Right lobe of liver (tissue), 6 donors: ENCODE results near the gene SRP9. TPM values are rescaled to one million over a fixed set of nuclear protein-coding genes. Genes with fewer than 3 reads are reported as not detected.
A peak's percentile ranks its signal among the peaks of the same experiment; 100 is the strongest.

ENCODE experiments used
- ATAC-seq, 4 donors: fragments of 200-7000 bp; cut with Tn5 transposase; one replicate each; pipeline ENCODE4 v1.9.1; 2020; ENCODE audit warnings: mild to moderate bottlenecking in 4 of 4, moderate library complexity in 4 of 4
- DNase-seq, 3 donors: peaks; one replicate each; pipeline ENCODE4 v3.0.0-alpha.2; 2020
- H3K27ac ChIP-seq, 3 donors: fragments of 200-600 bp; one replicate each; pipeline ENCODE4 v1.8.0; 2022
- H3K27me3 ChIP-seq, 2 donors: fragments of 200-600 bp; one replicate each; pipeline ENCODE4 v1.8.0; 2022
- H3K36me3 ChIP-seq, 4 donors: fragments of 200-600 bp; sonication (generic) in 1 of 4; one replicate each; pipeline versions ENCODE4 v1.5.1 to v1.8.0; 2017 to 2022; ENCODE audit warnings: control low read depth in 1 of 4
- H3K4me1 ChIP-seq, 4 donors: fragments of 200-600 bp; sonication (generic) in 1 of 4; one replicate each; pipeline versions ENCODE4 v1.5.1 to v1.8.0; 2017 to 2022; ENCODE audit warnings: control low read depth in 1 of 4
- H3K4me3 ChIP-seq, 3 donors: fragments of 200-600 bp; one replicate each; pipeline ENCODE4 v1.8.0; 2022
- H3K9me3 ChIP-seq, 4 donors: fragments of 200-600 bp; sonication (generic) in 1 of 4; one replicate each; pipeline versions ENCODE4 v1.5.1 to v1.8.0; 2017 to 2022; ENCODE audit warnings: control low read depth in 1 of 4
- POLR2A ChIP-seq: fragments of 450-650 bp; IDR thresholded peaks from one replicate; pipeline ENCODE4 v1.6.1; 2017; ENCODE audit warnings: antibody characterized with exemption, mild to moderate bottlenecking
- WGBS: methylation state at CpG from one replicate; pipeline ENCODE4 v1.1.6; 2018; ENCODE audit warnings: low coverage, low lambda C conversion rate; ENCODE audit not compliant: insufficient coverage; ENCODE audit errors: missing lambda C conversion rate; 5-methylcytosine and 5-hydroxymethylcytosine counted together
- intact Hi-C, 2 donors: fragments of 100-400 bp; cut with DNase I; formaldehyde crosslinking; loops; one replicate each; pipeline versions ENCODE4 v1.11.2 to v1.14.1; 2022
- total RNA-seq, 6 experiments: library from RNA; depleted of rRNA in 2 of 6; stranded (reverse); fragments of >200 nt in 2 of 6; fragmentation: NEBNext Ultra II Directional in 3 of 6; extraction: Animal tissue kit (Norgen Biotek cat#: 25700) in 3 of 6; gene quantifications; one replicate each; pipeline versions ENCODE4 v1.1.0 to v1.2.4, GENCODE V29; 2016 to 2023
- TF ChIP-seq, protein P1 (sequence below), 4 donors: fragments of 200-600 bp in 3 of 4; fragments of 450-650 bp in 1 of 4; IDR thresholded peaks; one replicate each; pipeline versions ENCODE4 v1.5.1 to v1.8.0; 2016 to 2022; ENCODE audit warnings: antibody characterized with exemption in 4 of 4, mild to moderate bottlenecking in 2 of 4
- donor health status: DM: no; HTN: yes; CAD: no.
- donor health status: DM: no; HTN: no; CAD: no.
- donor health status: DM: no; HTN: no; CAD: no.
- donor health status: DM: no; HTN: yes; CAD: no.
- donor health status: DM: no; HTN: yes; CAD: no.

Gene SRP9
- total RNA-seq, 6 experiments from 2014 or later, result 132 to 150 (median 141) TPM

DNA sequence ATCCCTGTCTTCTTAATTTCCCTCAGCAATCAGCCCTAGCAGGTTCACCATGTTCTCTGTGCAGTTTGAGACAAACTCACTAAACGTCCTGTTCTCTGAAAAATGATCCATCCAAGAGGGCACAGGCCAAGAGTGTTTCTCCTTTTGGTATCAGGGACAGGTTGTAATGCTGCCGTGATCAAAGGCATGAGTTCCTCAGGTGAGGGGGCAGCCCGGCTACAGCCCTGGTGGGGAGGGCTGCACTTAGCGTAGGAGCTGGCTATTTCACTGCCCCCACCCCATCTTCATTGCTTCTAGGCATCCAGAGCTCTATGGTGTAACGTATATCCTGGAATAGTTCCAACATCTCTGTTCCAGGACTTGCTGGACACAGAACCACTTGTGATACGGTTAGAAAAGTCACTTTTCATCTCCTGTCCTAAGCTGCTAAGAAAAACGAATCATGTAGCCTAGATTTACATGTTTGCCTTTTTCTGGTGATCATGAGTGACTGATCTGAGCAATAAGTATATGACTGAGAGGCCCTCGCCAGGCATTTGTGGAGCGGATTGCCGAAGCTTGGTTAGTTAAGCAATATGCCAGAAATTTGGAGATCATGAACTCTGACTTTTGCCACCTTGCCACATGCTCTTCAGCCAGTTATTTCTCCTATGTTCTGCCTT is 41.1 kb upstream of the SRP9 start:
- peak; percentile 54 to 73 (median 70) for ATAC-seq

DNA sequence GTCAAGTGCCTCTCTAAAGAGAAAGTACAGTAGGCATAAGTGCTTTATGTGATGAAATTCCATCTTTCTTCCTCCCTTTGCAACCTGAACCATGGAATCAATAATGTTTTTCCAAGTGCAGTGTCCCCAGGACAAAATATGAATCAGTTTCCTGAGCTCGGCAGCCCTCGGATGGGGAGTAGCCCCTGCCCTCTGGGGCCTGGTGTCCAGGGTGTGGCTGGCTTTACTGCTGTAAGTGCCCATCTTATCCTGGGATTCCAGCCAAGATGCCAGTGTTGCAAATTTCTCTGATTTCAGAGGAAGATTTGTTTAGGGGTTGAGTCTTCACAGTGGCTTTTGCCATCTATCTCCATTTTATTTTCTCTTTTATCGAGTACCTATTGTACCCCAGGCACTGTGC is 40.5 kb upstream of the SRP9 start:
- no peaks in the 10 kb centered on the region for H3K36me3 ChIP-seq
- intact Hi-C loops, result no loop called here
- ATAC-seq, result peak in 3 of 4 donors; percentile 15 to 35 (median 34)
- TF ChIP-seq POLR2A, result no peak
- TF ChIP-seq, protein P1, sequence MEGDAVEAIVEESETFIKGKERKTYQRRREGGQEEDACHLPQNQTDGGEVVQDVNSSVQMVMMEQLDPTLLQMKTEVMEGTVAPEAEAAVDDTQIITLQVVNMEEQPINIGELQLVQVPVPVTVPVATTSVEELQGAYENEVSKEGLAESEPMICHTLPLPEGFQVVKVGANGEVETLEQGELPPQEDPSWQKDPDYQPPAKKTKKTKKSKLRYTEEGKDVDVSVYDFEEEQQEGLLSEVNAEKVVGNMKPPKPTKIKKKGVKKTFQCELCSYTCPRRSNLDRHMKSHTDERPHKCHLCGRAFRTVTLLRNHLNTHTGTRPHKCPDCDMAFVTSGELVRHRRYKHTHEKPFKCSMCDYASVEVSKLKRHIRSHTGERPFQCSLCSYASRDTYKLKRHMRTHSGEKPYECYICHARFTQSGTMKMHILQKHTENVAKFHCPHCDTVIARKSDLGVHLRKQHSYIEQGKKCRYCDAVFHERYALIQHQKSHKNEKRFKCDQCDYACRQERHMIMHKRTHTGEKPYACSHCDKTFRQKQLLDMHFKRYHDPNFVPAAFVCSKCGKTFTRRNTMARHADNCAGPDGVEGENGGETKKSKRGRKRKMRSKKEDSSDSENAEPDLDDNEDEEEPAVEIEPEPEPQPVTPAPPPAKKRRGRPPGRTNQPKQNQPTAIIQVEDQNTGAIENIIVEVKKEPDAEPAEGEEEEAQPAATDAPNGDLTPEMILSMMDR (IDR thresholded peaks at IDR 0.05), result no peak
- 73% methylated on average over 1 of the region's 3 CpGs for WGBS
- H3K27ac ChIP-seq, result peak overlapping the region in 2 of 3 donors; percentile 61 to 75
- H3K4me3 ChIP-seq, result no peak overlapping the region
- DNase-seq, result peak in 1 of 3 donors; percentile 38
- no peaks in the 10 kb centered on the region for H3K9me3 ChIP-seq
- no peaks in the 10 kb centered on the region for H3K27me3 ChIP-seq
- peaks cover 3 to 32% (median 10%) of the 10 kb centered on the region in 4 donors for H3K4me1 ChIP-seq

More for the DNA sequence above, 41.1 kb upstream of the SRP9 start:
- peak in 2 of 3 donors; percentile 40 to 66 for DNase-seq
- Histone ChIP-seq H3K27ac (peak overlapping the region; percentile 44 to 75 (median 61)), H3K36me3 (no peaks in the 10 kb centered on the region), H3K9me3 (no peaks in the 10 kb centered on the region), H3K4me1 (peaks cover 3 to 32% (median 10%) of the 10 kb centered on the region in 4 donors), H3K27me3 (no peaks in the 10 kb centered on the region), H3K4me3 (no peak overlapping the region)
- 41% methylated on average over 8 of the region's 10 CpGs for WGBS
- intact Hi-C loops, result no loop called here
- no peak for TF ChIP-seq POLR2A
- TF ChIP-seq, protein P1 (IDR thresholded peaks at IDR 0.05), result no peak

DNA sequence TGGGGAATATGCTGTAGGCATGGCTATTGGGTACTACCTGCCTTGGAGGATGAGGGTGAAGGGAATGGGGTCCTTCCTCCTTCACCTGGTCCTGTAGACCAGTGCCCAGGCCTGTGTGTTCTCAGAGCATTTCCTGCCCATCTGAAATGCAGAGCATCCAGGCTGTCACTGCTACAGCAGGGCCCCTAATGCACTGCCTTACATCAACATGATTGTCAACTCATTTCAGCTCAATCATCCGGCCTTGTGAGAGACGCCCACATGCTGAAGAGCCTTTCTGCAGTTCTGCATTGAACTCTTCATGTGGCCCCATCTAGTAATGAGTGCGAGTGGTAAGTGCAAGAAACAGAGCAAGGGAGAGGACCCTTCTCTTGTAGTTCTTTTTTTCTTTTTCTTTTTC is 39.8 kb upstream of the SRP9 start:
- intact Hi-C loops, result no loop called here
- Histone ChIP-seq H3K27ac (no peak overlapping the region), H3K9me3 (no peaks in the 10 kb centered on the region), H3K4me3 (no peak overlapping the region), H3K4me1 (peaks cover 3 to 32% (median 10%) of the 10 kb centered on the region in 4 donors), H3K27me3 (no peaks in the 10 kb centered on the region), H3K36me3 (no peaks in the 10 kb centered on the region)
- TF ChIP-seq POLR2A, result no peak
- TF ChIP-seq, protein P1 (IDR thresholded peaks at IDR 0.05), result no peak
- DNase-seq, result no peak
- ATAC-seq, result no peak
- no CpG with 5 or more reads among the region's 3 CpGs for WGBS

DNA sequence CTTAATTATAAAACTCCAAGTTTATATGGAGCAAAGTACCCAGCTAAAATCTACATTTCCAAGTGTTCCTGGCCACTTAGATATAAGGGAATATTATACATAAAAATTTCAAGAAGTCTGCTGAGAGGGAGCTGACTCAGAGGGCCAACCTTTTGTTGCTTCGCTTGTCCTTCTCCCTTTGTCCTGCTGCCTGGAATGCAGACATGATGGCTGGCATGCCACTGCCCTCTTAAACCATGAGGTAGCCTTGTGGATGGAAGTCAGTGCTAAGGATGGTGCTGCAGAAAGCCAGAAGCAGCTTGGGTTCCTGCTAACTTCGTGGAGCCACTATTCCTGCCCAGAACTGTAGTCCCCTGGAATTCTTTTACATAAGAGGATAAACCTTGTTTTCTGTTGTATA is 38.9 kb upstream of the SRP9 start:
- H3K9me3 ChIP-seq, result no peaks in the 10 kb centered on the region
- no peak for TF ChIP-seq POLR2A
- TF ChIP-seq, protein P1 (IDR thresholded peaks at IDR 0.05), result no peak

More for the DNA sequence above, 38.9 kb upstream of the SRP9 start:
- 86% methylated on average over 1 of the region's 2 CpGs for WGBS
- ATAC-seq (no peak), DNase-seq (no peak)
- Histone ChIP-seq H3K36me3 (no peaks in the 10 kb centered on the region), H3K27ac (no peak overlapping the region), H3K4me3 (no peak overlapping the region), H3K4me1 (peaks cover 3 to 32% (median 10%) of the 10 kb centered on the region in 4 donors), H3K27me3 (no peaks in the 10 kb centered on the region)
- intact Hi-C loops, result no loop called here
